H1 (cell line): ENCODE results near the gene FBXO34. TPM values are rescaled to one million over a fixed set of nuclear protein-coding genes. Genes with fewer than 3 reads are reported as not detected.

Source experiments
- CTCF ChIA-PET: fragments of 300-600 bp; sonication (Branson Sonifier 250); formaldehyde crosslinking; loops from one replicate; lab custom pipeline; 2021; ENCODE audit not compliant: partially characterized antibody; lab: Charles Lee
- POLR2A ChIA-PET: fragments of 300-600 bp; sonication (Branson Sonifier 250); formaldehyde crosslinking; loops from one replicate; lab custom pipeline; 2021; ENCODE audit warnings: inconsistent platforms; ENCODE audit not compliant: partially characterized antibody; lab: Charles Lee
- DNase-seq, 2 experiments: peaks; one replicate each; pipeline versions ENCODE4 v3.0.0 to v3.0.0-alpha.2; 2010 to 2022; ENCODE audit warnings: low spot score in 2 of 2, low read depth in 1 of 2, mixed read lengths in 1 of 2
- FAIRE-seq: peaks from 2 replicates; lab custom pipeline; 2011; peaks lifted over from hg19 to GRCh38; lab: Jason Lieb, UNC
- H2AFZ ChIP-seq: 2 replicates; pipeline ENCODE4 v1.8.1; 2012; ENCODE audit warnings: low read length, inconsistent platforms
- H2AK5ac ChIP-seq: 2 replicates; pipeline ENCODE4 v1.6.1; 2013; ENCODE audit warnings: low read depth, low read length
- H2BK120ac ChIP-seq: replicated peaks from 2 replicates; pipeline ENCODE3; 2013; ENCODE audit warnings: low read depth, low read length, inconsistent platforms
- H2BK12ac ChIP-seq: 2 replicates; pipeline ENCODE4 v1.6.1; 2013; ENCODE audit warnings: low read depth, low read length
- H2BK15ac ChIP-seq: 2 replicates; pipeline ENCODE4 v1.6.1; 2013; ENCODE audit warnings: low read length
- H2BK20ac ChIP-seq: 2 replicates; pipeline ENCODE4 v1.6.1; 2013; ENCODE audit warnings: low read length
- H2BK5ac ChIP-seq: 2 replicates; pipeline ENCODE4 v1.6.1; 2013; ENCODE audit warnings: low read depth, low read length
- H3K14ac ChIP-seq: 2 replicates; pipeline ENCODE4 v1.6.1; 2013; ENCODE audit warnings: inconsistent platforms; ENCODE audit not compliant: insufficient read length
- H3K18ac ChIP-seq: 2 replicates; pipeline ENCODE4 v1.6.1; 2013; ENCODE audit warnings: low read length; ENCODE audit errors: extremely low read depth
- H3K23ac ChIP-seq: 2 replicates; pipeline ENCODE4 v1.6.1; 2013; ENCODE audit warnings: inconsistent platforms; ENCODE audit not compliant: insufficient read length
- H3K23me2 ChIP-seq: 2 replicates; pipeline ENCODE4 v1.6.1; 2013; ENCODE audit warnings: low read depth, low read length
- H3K27ac ChIP-seq: 2 replicates; pipeline ENCODE4 v1.6.1; 2011; ENCODE audit warnings: low read depth, low read length, inconsistent platforms
- H3K27me3 ChIP-seq, 4 experiments: replicated peaks in 1 of 4; 1 replicate in 1 of 4; 2 replicates in 3 of 4; pipeline versions ENCODE4 v1.6.1 to v1.8.1; 2011 to 2013; ENCODE audit warnings: low read length in 3 of 4, mild to moderate bottlenecking in 3 of 4, inconsistent platforms in 2 of 4, mixed read lengths in 2 of 4, moderate library complexity in 1 of 4; ENCODE audit not compliant: control insufficient read depth in 3 of 4, insufficient read depth in 3 of 4; ENCODE audit errors: extremely low read depth in 1 of 4
- H3K36me3 ChIP-seq, 4 experiments: 2 replicates each; pipeline versions ENCODE4 v1.6.1 to v1.8.1; 2011 to 2013; ENCODE audit warnings: mild to moderate bottlenecking in 4 of 4, low read length in 3 of 4, moderate library complexity in 2 of 4, control low read depth in 1 of 4, inconsistent platforms in 1 of 4; ENCODE audit not compliant: insufficient read depth in 4 of 4, control insufficient read depth in 2 of 4
- H3K4ac ChIP-seq: replicated peaks from 2 replicates; pipeline ENCODE3; 2013; ENCODE audit warnings: low read length, low read depth, mixed read lengths, inconsistent platforms; ENCODE audit not compliant: insufficient read length
- H3K4me1 ChIP-seq, 4 experiments: replicated peaks in 1 of 4; 1 replicate in 1 of 4; 2 replicates in 3 of 4; pipeline versions ENCODE4 v1.6.1 to v1.8.1; 2011 to 2013; ENCODE audit warnings: low read length in 3 of 4, inconsistent platforms in 2 of 4, mixed read lengths in 1 of 4; ENCODE audit not compliant: insufficient read depth in 4 of 4, control insufficient read depth in 3 of 4
- H3K4me2 ChIP-seq, 2 experiments: 2 replicates each; pipeline versions ENCODE4 v1.6.1 to v1.8.1; 2011 to 2013; ENCODE audit warnings: low read depth in 2 of 2, low read length in 2 of 2, control low read depth in 1 of 2, inconsistent platforms in 1 of 2, mild to moderate bottlenecking in 1 of 2; ENCODE audit not compliant: insufficient read depth in 1 of 2
- H3K4me3 ChIP-seq, 4 experiments: fragments of 200-600, 300-600 bp in 1 of 4; sonication (generic), shearing (Covaris generic), sonication (Bioruptor Twin) in 1 of 4; 2 replicates each; pipeline versions ENCODE4 v1.5.1 to v1.8.1; 2011 to 2016; ENCODE audit warnings: low read length in 4 of 4, low read depth in 3 of 4, control low read depth in 2 of 4, inconsistent platforms in 2 of 4, mild to moderate bottlenecking in 2 of 4, mixed read lengths in 1 of 4, moderate library complexity in 1 of 4; ENCODE audit not compliant: insufficient read depth in 2 of 4; ENCODE audit errors: extremely low read depth in 1 of 4
- H3K56ac ChIP-seq: replicated peaks from 2 replicates; pipeline ENCODE3; 2013; ENCODE audit warnings: low read depth, mild to moderate bottlenecking, mixed read lengths, low read length, inconsistent platforms; ENCODE audit not compliant: insufficient read length
- H3K79me1 ChIP-seq: 2 replicates; pipeline ENCODE4 v1.6.1; 2013; ENCODE audit warnings: low read depth, low read length, control low read depth
- H3K79me2 ChIP-seq, 2 experiments: 2 replicates each; pipeline versions ENCODE4 v1.6.1 to v1.8.1; 2012 to 2013; ENCODE audit warnings: low read length in 2 of 2, mild to moderate bottlenecking in 2 of 2, inconsistent platforms in 1 of 2; ENCODE audit not compliant: insufficient read depth in 2 of 2, control insufficient read depth in 1 of 2
- H3K9ac ChIP-seq, 4 experiments: replicated peaks in 1 of 4; 1 replicate in 1 of 4; 2 replicates in 3 of 4; pipeline versions ENCODE4 v1.6.1 to v1.8.1; 2011 to 2013; ENCODE audit warnings: low read depth in 3 of 4, low read length in 3 of 4, control low read depth in 2 of 4, mild to moderate bottlenecking in 2 of 4, moderate library complexity in 2 of 4, inconsistent platforms in 1 of 4; ENCODE audit errors: extremely low read depth in 1 of 4
- H3K9me3 ChIP-seq, 2 experiments: 2 replicates each; pipeline versions ENCODE4 v1.6.1 to v1.8.1; 2012 to 2013; ENCODE audit warnings: mild to moderate bottlenecking in 2 of 2, moderate library complexity in 2 of 2, control low read depth in 1 of 2, inconsistent platforms in 1 of 2, low read depth in 1 of 2, low read length in 1 of 2, mixed read lengths in 1 of 2; ENCODE audit not compliant: insufficient read depth in 2 of 2
- H4K20me1 ChIP-seq, 2 experiments: replicated peaks in 1 of 2; 2 replicates each; pipeline versions ENCODE3 to v1.8.1; 2011 to 2013; ENCODE audit warnings: inconsistent platforms in 2 of 2, low read length in 2 of 2, mild to moderate bottlenecking in 1 of 2; ENCODE audit not compliant: insufficient read depth in 2 of 2, control insufficient read depth in 1 of 2
- H4K5ac ChIP-seq: 2 replicates; pipeline ENCODE4 v1.6.1; 2013; ENCODE audit warnings: low read length, low read depth, mixed read lengths, inconsistent platforms; ENCODE audit not compliant: insufficient read length
- H4K8ac ChIP-seq: 2 replicates; pipeline ENCODE4 v1.8.0; 2013; ENCODE audit warnings: mild to moderate bottlenecking, moderate library complexity, low read length, inconsistent platforms; ENCODE audit not compliant: insufficient read depth; ENCODE audit errors: extremely low read depth
- H4K91ac ChIP-seq: replicated peaks from 2 replicates; pipeline ENCODE3; 2013; ENCODE audit warnings: low read length, mixed read lengths, inconsistent platforms; ENCODE audit not compliant: insufficient read length
- ATF2 ChIP-seq: IDR thresholded peaks from 2 replicates; pipeline ENCODE4 v1.6.1; 2012; ENCODE audit warnings: low read length, inconsistent platforms
- CEBPB ChIP-seq: IDR thresholded peaks from 2 replicates; pipeline ENCODE4 v1.6.1; 2012; ENCODE audit warnings: low read depth, low read length
- CHD1 ChIP-seq: IDR thresholded peaks from 2 replicates; pipeline ENCODE4 v1.6.1; 2012; ENCODE audit warnings: low read depth, low read length, improper control_type of control experiment
- FOSL1 ChIP-seq: IDR thresholded peaks from 2 replicates; pipeline ENCODE4 v1.6.1; 2011; ENCODE audit warnings: mild to moderate bottlenecking, low read depth, low read length, moderate library complexity; ENCODE audit not compliant: insufficient read depth
- KDM5A ChIP-seq: fragments of 200-600 bp; IDR thresholded peaks from 2 replicates; pipeline ENCODE4 v1.7.1; 2012; ENCODE audit warnings: mild to moderate bottlenecking, low read length, inconsistent platforms, mixed read lengths
- MAX ChIP-seq: IDR thresholded peaks from 2 replicates; pipeline ENCODE4 v1.6.1; 2012; ENCODE audit warnings: inconsistent platforms
- POLR2A ChIP-seq, 2 experiments: IDR thresholded peaks; 1 replicate in 1 of 2; 2 replicates in 1 of 2; pipeline ENCODE4 v1.6.1; 2011; ENCODE audit warnings: low read depth in 2 of 2, low read length in 2 of 2, mild to moderate bottlenecking in 2 of 2; ENCODE audit errors: control extremely low read depth in 1 of 2
- POLR2AphosphoS5 ChIP-seq: IDR thresholded peaks from 2 replicates; pipeline ENCODE4 v1.6.1; 2011; ENCODE audit warnings: low read depth, low read length
- SIX5 ChIP-seq: IDR thresholded peaks from 2 replicates; pipeline ENCODE4 v1.6.1; 2011; ENCODE audit warnings: mild to moderate bottlenecking, low read depth, low read length
- SP2 ChIP-seq: IDR thresholded peaks from 2 replicates; pipeline ENCODE4 v1.6.1; 2012; ENCODE audit warnings: mild to moderate bottlenecking, low read length, inconsistent platforms
- SRF ChIP-seq: IDR thresholded peaks from 2 replicates; pipeline ENCODE4 v1.6.1; 2011; ENCODE audit warnings: mild to moderate bottlenecking, low read depth, low read length, moderate library complexity
- YY1 ChIP-seq: IDR thresholded peaks from 2 replicates; pipeline ENCODE4 v1.6.1; 2011; ENCODE audit warnings: low read depth, mild to moderate bottlenecking, low read length
- WGBS, 2 experiments: shearing (Covaris generic) in 1 of 2; methylation state at CpG; one replicate each; pipeline versions ENCODE4 v1.1.6 to v1.1.7; 2013 to 2015; ENCODE audit warnings: low lambda C conversion rate in 2 of 2, mixed read lengths in 2 of 2, inconsistent platforms in 1 of 2, low coverage in 1 of 2, missing lambda C conversion rate in 1 of 2; ENCODE audit not compliant: insufficient replicate concordance in 2 of 2, insufficient coverage in 1 of 2, insufficient read length in 1 of 2; ENCODE audit errors: extremely low coverage in 1 of 2, missing lambda C conversion rate in 1 of 2; 5-methylcytosine and 5-hydroxymethylcytosine counted together
- polyA plus RNA-seq, 7 experiments: library from polyadenylated mRNA; depleted of rRNA in 3 of 7; stranded (reverse) in 5 of 7; unstranded in 2 of 7; fragments of >200 nt in 5 of 7; fragments of 200-250 nt in 2 of 7; gene quantifications; 1 replicate in 5 of 7; 2 replicates in 1 of 7; 4 replicates in 1 of 7; pipeline versions ENCODE4 v1.2.1 to v1.2.3, GENCODE V29; 2011 to 2013; ENCODE audit warnings: missing spikeins in 2 of 7, mixed read lengths in 2 of 7
- total RNA-seq: library from RNA; stranded (reverse); fragmentation: NEBNext Ultra II Directional; extraction: Animal tissue kit (Norgen Biotek cat#: 25700); gene quantifications from 2 replicates; pipeline ENCODE4 v1.2.1, GENCODE V29; 2021

FBXO34 gene
- total and polyA plus RNA-seq, 2 of the 8 experiments (the other 6 are each of a cell fraction or from before 2014, with no cell fraction given): 7.0 to 14.4 TPM

GRCh38 chr14:55249423-55249822 lies 21.8 kb upstream of the FBXO34 start:
- no peak overlapping the region for H4K5ac ChIP-seq
- H3K23me2 ChIP-seq: no peaks in the 10 kb centered on the region
- CTCF ChIA-PET: interaction anchor here (0.7 to 3.2 kb wide), 6 partner anchors 8 to 105 kb away, joined by 3 to 11 read pairs (median 4); no protein-coding TSS in a partner anchor
- H3K4ac ChIP-seq: no peak overlapping the region
- no peaks in the 10 kb centered on the region for H3K27me3 ChIP-seq
- no peak overlapping the region for H2BK12ac ChIP-seq
- H3K23ac ChIP-seq: no peak overlapping the region
- H2BK5ac ChIP-seq: no peak overlapping the region
- WGBS, 2 experiments: 87% methylated on average over 4 of the region's 4 CpGs; no CpG with 5 or more reads in 1 of the 2 experiments
- H3K9ac ChIP-seq: no peak overlapping the region
- POLR2A ChIA-PET: no interaction called here
- no peaks in the 10 kb centered on the region for H3K36me3 ChIP-seq
- no peak overlapping the region for H3K56ac ChIP-seq
- H3K14ac ChIP-seq: no peak overlapping the region
- no peak overlapping the region for H2BK120ac ChIP-seq
- no peak overlapping the region for H2BK20ac ChIP-seq
- no peaks in the 10 kb centered on the region for H3K79me1 ChIP-seq
- H3K18ac ChIP-seq: no peak overlapping the region
- no peaks in the 10 kb centered on the region for H3K9me3 ChIP-seq
- FAIRE-seq: no peak
- no peak overlapping the region for H4K91ac ChIP-seq
- H4K20me1 ChIP-seq: no peaks in the 10 kb centered on the region
- DNase-seq: no peak
- H4K8ac ChIP-seq: no peak overlapping the region
- TF ChIP-seq ATF2 (no peak), POLR2A (IDR thresholded peaks at IDR 0.05; ENCODE audit: control extremely low read depth in 1 of 2, low read depth in 2 of 2, low read length in 2 of 2) (no peak), YY1 (no peak), SP2 (no peak), FOSL1 (no peak), POLR2AphosphoS5 (no peak), SRF (no peak), KDM5A (no peak), CEBPB (no peak), CHD1 (no peak), MAX (no peak), SIX5 (no peak)
- H2BK15ac ChIP-seq: no peak overlapping the region
- no peaks in the 10 kb centered on the region for H3K79me2 ChIP-seq
- H3K4me1 ChIP-seq: no peaks in the 10 kb centered on the region
- no peak overlapping the region for H2AK5ac ChIP-seq
- H3K4me3 ChIP-seq: no peak overlapping the region
- no peak overlapping the region for H3K4me2 ChIP-seq
- H2AFZ ChIP-seq: no peak overlapping the region
- no peak overlapping the region for H3K27ac ChIP-seq
